NCI-H526 treated with DMSO at 0.1 percent for 48 hours (cell line): Measurements from ENCODE around the gene PDK2.

ENCODE experiments used
- DNase-seq: peaks from one replicate; lab custom pipeline; 2025; lab: John Stamatoyannopoulos, UW

PDK2 gene

GRCh38 chr17:50117202-50118051 lies 22.3 kb downstream of the PDK2 start:
- peak; percentile 40 for DNase-seq

GRCh38 chr17:50118076-50118827 lies 23.1 kb downstream of the PDK2 start:
- DNase-seq = no peak

GRCh38 chr17:50118828-50119218 lies 23.7 kb downstream of the PDK2 start:
- no peak for DNase-seq

GRCh38 chr17:50120475-50121253 lies 25.5 kb downstream of the PDK2 start:
- DNase-seq = no peak

- DNase-seq = no peak
Observed at GRCh38 chr17:50122945-50123344, 27.8 kb downstream of the PDK2 start.

GRCh38 chr17:50123649-50124349 lies 28.6 kb downstream of the PDK2 start:
- DNase-seq = no peak

GRCh38 chr17:50125420-50125997 lies 30.4 kb downstream of the PDK2 start:
- no peak for DNase-seq

- no peak for DNase-seq
Observed at GRCh38 chr17:50127697-50128361, 32.7 kb downstream of the PDK2 start.

- DNase-seq = no peak
Observed at GRCh38 chr17:50128441-50129352, 33.5 kb downstream of the PDK2 start.

GRCh38 chr17:50129353-50129727 lies 34.2 kb downstream of the PDK2 start:
- no peak for DNase-seq

GRCh38 chr17:50129728-50130558 lies 34.8 kb downstream of the PDK2 start, which contains the start of gene SAMD14:
SAMD14 (minus strand) TSS chr17:50130160; CDS start chr17:50124959, 5,201 bp downstream.
- peak; percentile 15 for DNase-seq

GRCh38 chr17:50130559-50131305 lies 35.6 kb downstream of the PDK2 start:
- no peak for DNase-seq

GRCh38 chr17:50132104-50132794 lies 37.1 kb downstream of the PDK2 start:
- no peak for DNase-seq

- no peak for DNase-seq
Observed at GRCh38 chr17:50133028-50133768, 38.0 kb downstream of the PDK2 start.

GRCh38 chr17:50133769-50134099 lies 38.6 kb downstream of the PDK2 start:
- DNase-seq = no peak

- no peak for DNase-seq
Observed at GRCh38 chr17:50134206-50135110, 39.3 kb downstream of the PDK2 start.
